Activated CD4-positive, CD25-positive, alpha-beta regulatory T cell (primary cell): ENCODE measurements around the gene CLDN19.

ENCODE experiments used
- DNase-seq, 4 experiments: peaks; one replicate each; lab custom pipeline; 2025; lab: John Stamatoyannopoulos, UW

CLDN19 gene

GRCh38 chr1:42700006-42700405 lies 40.0 kb downstream of the CLDN19 start:
- DNase-seq: no peak

GRCh38 chr1:42698081-42698813 lies 41.8 kb downstream of the CLDN19 start:
- no peak for DNase-seq

- no peak for DNase-seq
Measured at GRCh38 chr1:42692911-42693310, 47.1 kb downstream of the CLDN19 start.

GRCh38 chr1:42692461-42692860 lies 47.6 kb downstream of the CLDN19 start:
- no peak for DNase-seq

- no peak for DNase-seq
Measured at GRCh38 chr1:42691157-42691498, 48.9 kb downstream of the CLDN19 start.

- no peak for DNase-seq
Measured at GRCh38 chr1:42690477-42691156, 49.4 kb downstream of the CLDN19 start.

- no peak for DNase-seq
Measured at GRCh38 chr1:42689912-42690311, 50.1 kb downstream of the CLDN19 start.

- DNase-seq: no peak
Measured at GRCh38 chr1:42686418-42686817, 53.6 kb downstream of the CLDN19 start.

- no peak for DNase-seq
Measured at GRCh38 chr1:42684139-42684538, 55.9 kb downstream of the CLDN19 start.
